ENCODE results near the gene UTF1.
"Not testable (repeated sequence)": the region's sequence is repeated elsewhere in the genome, so short reads cannot be mapped to it uniquely, and the experiment has no call there.

UTF1 gene

DNA sequence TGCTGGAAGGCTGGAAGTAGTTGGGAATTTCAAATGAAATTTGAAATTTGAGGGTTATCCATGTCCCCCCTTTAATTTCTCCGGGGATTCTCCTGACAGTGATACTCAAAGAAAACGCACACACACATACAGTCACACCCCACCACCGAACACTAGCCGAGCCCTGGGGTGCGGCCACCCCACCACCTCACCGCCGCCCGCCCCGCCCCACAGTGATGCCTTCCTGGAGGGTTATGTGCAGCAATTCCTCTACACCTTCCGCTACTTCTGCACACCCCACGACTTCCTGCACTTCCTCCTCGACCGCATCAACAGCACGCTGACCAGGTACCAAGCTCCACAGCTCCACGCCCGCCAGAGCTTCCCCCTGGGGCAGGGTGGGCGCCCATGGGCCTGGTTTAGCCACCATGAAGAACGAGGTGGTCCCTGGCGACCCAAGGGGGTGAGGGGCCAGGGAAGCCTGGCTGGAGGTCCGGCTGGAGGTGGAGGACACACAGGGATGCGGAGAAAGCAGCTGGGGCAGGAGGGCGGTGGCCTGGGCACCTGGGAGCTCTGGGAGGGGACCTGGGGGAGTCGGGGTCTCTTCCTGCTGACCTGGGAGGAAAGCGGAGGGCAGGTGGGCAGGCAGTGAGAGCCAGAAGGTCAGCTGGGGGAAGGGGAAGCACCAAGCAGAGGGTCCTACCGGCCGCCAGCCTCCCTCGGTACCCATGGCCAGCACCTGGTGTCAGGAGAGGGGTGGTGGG is 19.4 kb upstream of the UTF1 start:
- DNase-seq: no peak

DNA sequence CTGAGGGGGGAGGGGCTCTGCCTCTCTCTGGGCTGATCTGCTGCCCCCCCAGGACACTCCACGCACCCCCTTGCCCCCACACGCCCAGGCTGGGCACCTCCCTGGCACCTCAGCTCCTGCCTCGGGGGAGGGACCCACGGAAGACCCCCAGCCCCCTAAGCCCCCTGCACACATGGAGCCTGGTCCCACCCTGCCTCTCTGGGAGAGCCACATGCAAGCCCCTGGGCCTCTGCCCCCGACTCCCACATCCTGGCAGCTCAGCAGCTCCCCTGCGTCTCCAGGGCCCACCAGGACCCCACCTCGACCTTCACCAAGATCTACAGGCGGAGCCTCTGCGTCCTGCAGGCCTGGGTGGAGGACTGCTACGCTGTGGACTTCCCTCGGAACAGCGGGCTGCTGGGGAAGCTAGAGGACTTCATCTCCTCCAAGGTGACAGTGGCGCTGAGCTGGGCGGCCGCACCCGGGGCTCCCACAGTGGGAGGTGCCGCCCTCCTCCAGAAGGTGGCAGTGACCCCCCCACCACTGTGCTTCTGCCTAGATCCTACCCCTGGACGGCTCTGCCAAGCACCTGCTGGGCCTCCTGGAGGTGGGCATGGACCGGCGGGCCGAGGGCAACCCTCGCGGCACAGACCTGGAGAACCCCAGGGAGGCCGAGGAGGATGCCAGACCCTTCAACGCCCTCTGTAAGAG is 18.7 kb upstream of the UTF1 start:
- DNase-seq: no peak

DNA sequence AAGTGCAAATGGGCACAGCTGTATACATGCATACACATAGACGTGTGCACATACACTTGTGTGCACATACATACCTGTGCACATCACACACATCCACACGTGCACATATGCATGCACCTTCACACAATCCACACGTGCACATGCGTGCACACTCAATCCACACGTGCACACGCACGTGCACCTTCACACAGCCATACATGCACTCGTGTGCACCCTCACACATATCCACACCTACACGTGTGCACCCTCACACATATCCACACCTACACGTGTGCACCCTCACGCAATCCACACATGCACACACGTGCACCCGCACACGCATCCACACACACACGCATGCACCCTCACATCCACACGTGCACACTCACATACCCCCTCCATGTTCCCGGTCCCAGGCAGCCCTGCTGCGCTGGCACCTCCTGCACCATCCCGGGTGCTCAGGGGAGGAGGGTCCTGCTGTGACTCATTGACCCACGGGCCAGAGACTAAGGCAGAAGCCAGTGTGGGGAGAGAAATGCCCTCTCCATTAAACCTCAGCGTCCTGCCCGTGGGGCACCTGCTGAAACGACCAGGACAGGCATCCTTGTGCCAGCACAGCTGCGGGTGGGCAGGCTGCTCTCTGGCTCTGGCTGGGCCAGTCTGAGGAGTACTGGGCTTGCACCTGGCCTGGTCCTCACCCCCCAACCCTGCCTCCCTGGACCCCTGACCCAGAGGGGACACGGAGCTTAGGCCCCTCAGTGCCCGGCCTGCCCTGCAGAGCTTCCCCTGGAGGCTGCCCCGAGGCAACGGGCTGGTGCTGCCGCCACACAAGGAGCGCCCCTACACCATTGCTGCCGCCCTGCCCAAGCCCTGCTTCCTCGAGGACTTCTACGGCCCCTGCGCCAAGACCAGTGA is 17.8 kb upstream of the UTF1 start:
- no peak for DNase-seq

DNA sequence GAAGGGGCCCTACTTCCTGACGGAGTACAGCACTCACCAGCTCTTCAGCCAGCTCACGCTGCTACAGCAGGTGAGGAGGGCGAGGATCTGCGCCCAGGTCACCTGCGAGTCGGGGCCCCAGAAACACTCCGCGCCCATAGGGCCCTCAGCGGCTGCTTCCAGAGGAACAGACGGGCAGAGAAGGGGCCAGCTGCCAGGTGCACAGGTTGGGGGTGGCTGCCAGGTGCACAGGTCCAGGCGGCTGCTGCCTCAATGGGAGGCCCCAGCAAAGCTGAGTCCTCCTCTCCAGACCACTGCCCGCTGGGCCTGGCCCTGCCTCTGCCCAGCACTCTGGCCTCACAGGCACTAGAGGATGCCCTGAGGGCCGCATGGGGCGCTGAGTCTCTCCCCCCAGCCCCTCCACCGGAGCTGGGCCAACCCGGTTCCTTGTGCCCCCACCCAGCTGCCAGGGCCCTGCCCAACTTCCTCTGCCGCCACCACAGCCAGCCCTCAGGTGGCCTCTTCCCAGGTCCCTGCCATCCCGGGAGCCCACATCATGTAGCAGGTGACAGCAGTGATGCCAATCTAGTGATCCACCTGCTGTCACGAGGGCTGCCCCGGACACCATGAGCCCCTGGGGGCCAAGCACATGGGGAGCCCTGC is 17.0 kb upstream of the UTF1 start:
- no peak for DNase-seq

DNA sequence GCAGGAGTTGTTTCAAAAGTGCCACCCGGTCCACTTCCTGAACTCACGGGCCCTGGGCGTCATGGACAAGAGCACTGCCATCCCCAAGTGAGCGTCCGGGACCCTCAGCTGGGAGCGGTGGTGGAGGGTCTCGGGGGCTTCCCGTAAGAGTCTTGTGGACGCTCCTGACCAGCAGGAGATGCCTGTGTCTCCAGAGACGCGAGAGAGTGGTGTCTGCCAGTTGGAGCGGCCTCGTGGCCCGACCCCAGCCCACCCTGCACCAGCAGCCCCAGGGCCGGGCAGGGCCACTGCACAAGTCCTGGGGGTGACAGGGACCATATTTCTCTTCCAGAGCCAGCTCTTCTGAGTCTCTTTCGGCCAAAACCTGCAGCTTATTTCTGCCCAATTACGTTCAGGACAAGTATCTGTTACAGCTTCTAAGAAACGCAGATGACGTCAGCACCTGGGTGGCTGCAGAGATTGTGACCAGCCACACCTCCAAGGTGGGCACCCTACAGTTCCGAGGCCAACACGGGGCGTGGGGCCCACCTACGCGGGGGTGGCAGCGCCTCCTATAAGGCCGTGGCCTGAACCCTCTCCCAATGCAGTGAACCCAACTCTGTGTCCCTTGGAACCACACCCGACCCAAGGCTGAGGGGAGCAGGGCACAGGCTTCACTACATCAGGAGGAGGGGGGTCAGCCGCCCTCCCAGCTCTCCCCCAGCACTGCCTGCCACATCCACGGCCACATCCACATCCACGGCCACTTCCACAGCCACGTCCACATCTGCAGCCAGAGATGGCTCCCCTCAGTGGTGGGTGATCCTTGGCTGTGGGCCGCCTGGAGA is 16.2 kb upstream of the UTF1 start:
- DNase-seq: no peak

DNA sequence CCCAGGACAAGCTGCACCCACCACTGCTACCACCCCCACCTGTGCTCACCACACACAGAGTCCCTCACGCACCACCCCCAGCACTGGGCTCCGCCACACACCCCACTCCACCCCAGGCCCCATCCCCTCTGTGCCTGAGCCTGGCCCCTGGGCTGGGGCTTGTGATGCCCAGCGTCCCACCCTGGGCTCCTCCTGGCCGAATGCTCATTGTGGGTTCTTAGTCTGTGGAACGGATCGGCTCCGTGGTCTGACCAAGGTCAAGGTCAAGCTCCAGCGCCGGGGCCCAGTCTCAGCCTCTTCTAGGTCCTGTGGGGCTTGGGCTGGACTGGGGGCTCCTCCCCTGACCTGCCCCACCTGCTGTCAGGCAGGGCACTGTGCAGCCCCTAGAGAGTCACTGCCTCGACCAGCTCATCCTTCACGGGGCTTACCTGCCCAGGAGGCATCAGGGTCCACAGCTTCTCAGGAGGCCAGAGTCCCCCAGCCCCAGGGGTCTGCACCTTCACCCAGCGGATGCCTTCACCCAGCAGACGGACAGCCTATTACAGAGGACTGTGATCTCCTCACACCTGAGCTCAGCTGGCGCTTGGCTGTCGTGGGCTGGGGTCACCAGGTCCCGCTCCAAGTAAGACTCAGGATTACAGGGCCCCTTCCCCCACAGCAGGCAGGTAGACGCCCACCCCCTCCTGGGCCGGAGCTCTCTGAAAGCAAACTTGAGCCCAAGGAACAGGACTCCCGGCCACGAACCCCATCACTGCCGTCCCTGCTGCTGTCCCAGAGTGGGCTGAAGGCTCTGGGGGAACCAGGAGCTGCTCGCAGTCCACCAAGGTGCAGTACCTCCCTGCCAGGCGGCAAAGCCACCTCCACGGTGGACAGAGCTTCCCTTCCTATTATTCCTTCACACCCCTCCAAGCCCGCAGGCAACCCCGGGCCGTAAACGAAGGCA is 15.3 kb upstream of the UTF1 start:
- no peak for DNase-seq

DNA sequence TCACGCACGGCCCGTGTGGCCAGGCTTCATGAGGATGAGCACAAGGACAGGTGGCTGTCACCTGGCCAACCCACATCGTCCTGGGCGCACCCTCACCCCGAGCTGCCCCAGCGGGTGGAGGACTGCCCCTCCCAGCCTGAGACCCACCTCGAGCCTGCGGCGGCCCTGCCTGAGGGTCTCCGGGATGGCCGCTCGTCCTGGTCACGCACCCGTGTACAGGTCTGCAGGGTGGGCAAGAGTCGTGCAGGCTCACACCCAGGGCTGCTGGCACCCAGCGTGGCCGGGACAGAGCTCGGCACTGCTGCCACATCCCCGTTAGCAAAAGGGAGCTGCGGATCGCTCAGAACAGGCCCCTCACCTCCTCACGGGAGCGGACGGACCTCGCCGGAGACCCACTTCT is 14.4 kb upstream of the UTF1 start:
- DNase-seq: no peak

DNA sequence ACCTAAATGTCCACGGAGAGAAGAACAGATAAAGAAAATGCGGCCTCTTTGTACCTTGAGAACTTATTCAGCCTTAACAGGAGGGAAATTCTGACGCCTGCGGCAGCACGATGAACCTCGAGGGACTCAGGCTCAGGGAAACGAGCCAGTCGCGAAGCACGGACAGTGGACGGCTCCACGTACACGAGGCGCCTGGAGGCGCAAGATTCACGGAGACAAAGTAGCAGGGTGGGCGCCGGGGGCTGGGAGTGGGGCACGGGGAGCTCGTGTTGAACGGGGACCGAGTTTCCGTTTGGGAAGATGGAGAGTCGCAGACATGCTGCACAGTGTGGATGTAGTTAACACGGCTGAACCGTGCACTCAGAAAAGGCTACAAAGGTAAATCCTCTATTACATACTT is 13.2 kb upstream of the UTF1 start:
- no peak for DNase-seq

DNA sequence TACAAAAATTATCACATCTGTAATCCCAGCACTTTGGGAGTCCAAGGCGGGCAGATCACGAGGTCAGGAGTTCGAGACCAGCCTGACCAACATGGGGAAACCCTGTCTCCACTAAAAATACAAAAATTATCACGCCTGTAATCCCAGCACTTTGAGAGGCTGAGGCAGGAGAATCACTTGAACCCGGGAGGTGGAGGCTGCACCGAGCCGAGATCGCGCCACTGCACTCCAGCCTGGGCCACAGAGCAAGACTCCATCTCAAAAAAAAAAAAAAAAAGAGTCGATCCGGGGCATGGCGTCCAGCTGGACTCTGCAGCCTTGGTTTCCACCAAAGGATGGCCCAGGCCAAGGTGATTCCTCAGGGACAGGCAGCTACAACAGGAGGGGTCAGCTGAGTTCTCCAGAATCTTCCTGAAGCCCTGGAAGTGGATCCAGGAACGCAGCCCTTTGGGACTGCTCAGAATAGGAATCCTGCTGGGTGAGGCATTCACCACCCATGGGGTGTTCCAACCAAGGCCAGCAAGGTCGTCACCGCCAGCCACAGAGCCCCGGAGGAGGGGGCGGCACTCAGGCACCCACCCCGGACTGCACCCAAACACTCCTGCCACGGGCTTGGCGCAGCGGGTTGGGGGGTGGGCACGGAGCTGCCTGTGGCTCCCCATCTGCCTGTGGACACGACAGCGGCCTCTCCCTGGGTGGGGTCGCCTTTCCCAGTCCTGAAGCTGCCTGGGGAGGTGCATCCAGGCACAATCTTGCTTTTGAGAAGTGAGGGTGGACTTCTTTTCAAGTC is 12.0 kb upstream of the UTF1 start:
- DNase-seq: no peak

DNA sequence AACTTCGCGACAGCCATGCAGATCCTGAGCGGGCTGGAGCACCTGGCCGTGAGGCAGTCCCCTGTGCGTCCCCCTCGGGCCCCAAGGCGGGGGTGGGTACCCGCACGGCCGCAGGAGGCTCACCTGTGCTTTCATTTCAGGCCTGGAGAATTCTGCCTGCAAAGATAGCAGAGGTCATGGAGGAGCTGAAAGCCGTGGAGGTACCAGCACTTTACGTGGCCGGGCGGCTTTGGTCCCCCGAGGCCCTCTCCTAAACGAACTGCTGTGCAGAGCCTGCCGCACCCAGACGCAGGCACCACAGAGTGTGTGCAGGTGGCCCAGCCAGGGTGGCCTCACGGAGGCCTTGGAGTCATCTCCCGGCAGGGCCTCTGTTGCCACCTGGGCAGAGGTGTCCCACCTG is 11.1 kb upstream of the UTF1 start:
- DNase-seq: no peak

DNA sequence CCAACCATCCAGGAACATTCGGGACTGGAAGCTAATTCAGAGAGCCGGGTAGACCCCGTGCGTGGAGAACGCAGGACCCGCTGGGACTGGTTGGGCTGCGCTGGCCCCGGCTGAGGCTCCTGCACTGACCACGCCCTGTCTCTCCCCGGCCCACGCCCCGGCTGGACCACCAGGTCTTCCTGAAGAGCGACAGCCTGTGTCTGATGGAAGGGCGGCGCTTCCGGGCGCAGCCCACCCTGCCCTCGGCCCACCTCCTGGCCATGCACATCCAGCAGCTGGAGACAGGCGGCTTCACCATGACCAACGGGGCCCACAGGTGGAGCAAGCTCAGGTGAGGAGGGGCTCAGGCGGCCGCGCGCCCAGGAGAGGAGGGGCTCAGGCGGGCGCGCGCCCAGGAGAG is 10.2 kb upstream of the UTF1 start:
- DNase-seq: no peak

DNA sequence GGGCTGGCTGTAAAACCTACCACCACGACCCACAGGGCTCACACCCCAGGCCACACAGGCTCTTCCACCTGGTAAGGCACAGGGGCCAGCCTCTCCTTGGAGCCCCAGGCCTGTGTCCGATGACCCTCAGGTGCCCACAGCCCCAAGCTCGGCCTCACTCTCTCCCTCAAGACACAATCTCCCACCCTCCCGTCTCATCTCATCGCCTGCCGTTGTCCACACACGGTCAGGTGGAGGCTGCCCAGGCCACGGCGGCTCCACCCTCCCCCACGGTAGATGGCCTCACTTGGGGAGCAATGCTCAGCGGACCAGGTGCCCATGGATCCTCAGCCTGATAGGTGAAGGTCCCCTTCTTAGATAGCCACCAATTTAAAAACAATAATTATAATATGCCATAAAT is 8.7 kb upstream of the UTF1 start:
- no peak for DNase-seq

DNA sequence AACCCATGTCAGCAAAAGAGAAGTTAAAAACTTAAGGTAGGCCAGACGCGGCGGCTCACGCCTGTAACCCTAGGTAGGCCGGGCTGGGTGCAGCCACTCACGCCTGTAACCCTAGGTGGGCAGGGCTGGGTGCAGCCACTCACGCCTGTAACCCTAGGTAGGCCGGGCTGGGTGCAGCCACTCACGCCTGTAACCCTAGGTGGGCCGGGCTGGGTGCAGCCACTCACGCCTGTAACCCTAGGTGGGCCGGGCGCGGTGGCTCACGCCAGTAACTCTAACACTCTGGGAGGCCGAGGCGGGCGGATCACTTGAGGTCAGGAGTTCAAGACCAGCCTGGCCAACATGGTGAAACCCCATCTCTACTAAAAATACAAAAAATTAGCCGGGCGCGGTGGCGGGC is 8.3 kb upstream of the UTF1 start:
- DNase-seq: not testable (repeated sequence)

DNA sequence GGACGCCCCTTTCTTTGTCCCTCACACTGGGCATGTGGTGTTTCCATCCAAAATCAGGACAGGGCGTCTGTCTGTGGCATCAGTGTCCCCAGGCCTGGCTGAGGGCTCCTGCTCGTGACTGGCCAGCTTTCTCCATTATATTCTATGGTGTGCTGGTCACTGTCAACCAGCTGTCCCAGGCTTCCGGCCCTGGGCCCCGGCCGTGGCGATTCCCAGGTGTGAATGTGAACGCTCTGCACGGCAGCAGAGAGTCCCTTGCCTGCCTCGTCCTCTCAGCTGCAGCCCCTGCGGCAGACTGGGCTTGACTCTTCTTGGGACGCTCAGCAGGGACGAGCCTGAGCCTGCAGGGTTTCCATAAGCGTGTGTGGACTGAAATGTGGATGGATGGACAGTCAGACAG is 5.9 kb upstream of the UTF1 start:
- no peak for DNase-seq

DNA sequence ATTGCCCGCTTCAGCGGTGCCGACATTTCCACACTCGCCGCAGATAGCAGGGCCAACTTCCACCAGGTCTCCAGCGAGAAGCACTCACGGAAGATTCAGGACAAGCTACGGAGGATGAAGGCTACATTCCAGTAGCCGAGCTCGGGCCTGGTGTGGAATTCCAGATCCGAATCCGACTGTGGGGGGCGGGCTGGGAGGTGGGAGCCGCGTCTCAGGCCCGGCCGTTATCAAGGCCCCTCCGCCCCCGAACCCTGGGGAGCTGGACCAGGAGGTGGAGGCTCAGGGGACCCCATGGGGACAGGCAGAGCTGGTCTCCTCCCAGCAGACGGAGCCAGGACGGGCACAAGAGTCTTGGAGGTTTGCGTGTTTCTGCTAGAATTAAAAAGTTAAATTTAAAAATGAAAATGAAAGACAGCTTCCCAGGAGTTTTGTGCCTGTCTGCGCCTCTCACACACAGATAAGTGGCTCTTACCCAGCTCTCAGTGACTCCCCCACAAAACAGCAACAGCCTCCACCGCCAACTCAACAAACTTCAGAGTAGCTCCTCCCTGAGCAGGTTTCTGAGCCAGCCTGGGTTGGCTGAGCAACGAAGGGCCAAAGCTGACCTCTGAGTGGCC is 5.2 kb upstream of the UTF1 start:
- no peak for DNase-seq

DNA sequence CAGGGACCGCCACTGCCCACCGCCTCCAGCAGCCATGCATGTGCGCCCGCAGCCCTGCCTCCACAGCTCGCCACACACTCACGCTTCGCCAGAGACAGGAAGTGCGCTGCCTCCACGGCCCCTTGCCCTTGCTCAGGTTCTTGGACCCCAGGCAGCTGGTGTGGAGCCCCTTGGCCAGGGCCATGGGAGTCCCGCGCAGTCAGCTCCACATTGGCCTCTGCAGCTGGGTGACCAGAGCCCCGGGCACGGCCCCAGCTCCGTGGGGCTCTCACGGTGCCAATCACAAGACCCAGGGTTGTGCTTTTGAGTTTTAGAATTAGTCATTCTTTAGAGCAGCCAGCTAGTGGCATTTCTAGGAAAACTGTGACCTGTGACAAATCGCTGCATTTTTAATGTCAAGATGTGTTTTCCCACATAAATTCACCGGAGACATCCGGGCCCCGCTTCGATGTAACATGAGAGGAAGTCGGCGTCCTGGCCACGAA is 4.3 kb upstream of the UTF1 start:
- no peak for DNase-seq

DNA sequence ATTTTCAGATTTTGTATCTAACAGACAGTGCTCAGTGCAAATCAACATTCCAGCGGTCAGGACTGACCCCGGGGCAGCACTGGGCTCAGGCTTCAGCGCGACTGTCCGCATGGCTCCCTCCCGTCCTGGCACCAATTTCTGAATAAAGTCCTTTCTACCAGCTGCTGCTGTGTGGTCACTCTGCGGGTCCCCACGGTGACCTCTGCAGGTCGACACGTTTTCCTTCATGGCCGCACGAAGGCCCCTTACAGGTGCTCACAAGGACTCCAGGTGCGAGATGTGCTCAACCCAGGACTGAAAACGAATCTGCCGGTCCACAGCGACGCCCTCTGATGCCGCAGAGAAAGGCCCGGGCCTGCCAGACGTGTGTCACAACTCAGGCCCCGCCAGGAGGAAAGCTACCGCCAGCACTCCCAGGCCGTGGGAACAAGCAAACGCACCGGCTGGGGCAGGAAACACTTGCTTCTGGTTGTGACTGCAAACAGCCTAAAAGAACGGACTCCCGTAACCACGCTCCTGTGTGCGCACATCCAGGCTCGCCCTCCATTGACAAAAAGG is 3.7 kb upstream of the UTF1 start:
- DNase-seq: no peak

DNA sequence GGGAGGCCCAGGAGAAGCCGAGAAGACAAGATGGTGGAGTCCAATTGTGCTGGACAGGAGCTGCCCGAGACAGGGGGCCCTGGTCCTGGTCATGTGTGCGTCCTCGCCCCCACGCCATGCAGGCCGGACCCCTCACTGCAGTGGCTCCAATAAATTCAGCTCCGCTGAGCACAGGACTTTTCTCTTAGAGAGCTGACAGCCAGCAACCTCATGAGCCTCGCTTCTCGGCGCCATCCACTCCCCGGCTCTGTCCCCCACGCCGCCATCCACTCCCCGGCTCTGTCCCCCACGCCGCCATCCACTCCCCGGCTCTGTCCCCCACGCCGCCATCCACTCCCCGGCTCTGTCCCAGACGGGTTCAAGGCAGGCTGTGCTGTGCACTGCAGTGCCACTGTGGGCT is 2.8 kb upstream of the UTF1 start:
- no peak for DNase-seq
